Middle frontal gyrus (tissue), 1 donor: ENCODE data around the gene RNF34.

Experiments used
- DNase-seq: peaks from one replicate; pipeline ENCODE4 v3.0.0-alpha.2; 2015; ENCODE audit warnings: low spot score; ENCODE audit errors: extremely low spot score

RNF34 gene

DNA sequence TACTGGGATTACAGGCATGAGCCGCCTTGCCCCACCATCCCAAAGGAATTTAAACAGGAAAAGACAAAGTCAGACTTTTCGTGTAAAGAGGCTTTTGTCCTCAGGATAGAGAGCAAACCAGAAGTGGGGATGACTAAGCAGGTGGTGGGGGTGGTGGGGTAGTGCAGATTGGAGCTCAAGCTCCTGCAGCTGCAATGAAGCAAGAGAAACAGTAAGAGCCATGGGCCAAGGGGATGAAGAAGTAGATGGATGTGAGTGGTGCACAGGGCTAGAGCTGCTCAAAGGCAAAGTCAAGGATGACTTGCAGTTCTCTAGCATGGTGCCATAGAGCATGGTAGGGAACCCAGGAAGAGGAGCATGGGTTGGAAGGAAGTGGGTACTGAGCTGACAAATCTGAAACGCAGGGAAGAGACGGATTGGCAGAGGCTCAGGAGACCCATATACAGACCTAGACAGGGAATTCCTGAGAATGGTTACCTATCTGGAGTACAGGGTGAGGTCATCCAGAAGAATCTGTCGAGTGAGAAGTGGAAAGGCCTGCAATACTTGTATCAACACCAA, 11.4 kb upstream of the RNF34 start:
- no peak for DNase-seq

DNA sequence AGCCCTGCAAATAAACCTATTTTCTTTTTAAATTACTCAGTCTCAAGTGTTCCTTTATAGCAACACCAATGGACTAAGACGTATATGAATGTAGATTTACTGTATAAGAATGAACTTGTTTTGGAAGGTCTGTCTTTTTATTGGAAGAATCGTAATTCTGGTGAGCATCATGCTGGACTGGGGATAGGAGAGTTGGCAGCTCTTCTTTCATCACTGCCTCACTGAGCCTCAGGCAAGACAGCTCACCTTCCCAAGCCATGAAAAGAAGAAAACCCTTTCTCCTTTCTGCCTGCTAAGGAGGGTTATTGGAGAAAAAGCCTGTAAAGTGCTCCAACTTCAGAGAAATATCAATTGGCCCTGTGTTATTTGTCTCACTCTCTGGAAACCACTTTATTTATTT, 9.1 kb upstream of the RNF34 start:
- no peak for DNase-seq

DNA sequence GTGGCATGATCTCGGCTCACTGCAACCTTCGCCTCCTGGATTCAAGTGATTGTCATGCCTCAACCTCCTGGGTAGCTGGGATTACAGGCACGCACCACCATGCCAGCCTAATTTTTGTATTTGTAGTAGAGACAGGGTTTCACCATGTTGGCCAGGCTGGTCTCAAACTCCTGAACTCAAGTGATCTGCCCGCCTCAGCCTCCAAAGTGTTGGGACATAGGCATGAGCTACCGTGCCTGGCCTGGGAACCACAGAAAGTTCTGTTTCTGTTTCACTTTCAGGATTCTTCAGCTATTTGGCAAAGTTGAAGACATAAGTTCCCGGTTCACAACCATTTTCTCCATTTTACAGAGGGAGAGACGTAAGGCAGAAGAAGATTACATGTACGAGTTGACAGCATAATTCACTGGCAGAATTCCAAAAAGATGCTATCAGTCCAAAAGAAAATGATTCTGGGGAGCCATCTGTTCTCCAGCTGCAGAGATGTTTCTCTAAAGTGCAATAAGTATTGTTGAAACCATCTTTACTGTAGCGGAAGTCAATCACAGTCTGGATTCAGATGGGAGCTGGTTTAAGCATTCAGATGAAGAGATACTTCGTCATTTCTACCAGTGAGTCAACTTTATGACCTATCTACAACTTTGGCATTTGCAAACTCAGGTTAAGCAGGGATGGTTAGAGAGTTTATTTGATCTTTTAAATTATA, 8.1 kb upstream of the RNF34 start:
- no peak for DNase-seq

DNA sequence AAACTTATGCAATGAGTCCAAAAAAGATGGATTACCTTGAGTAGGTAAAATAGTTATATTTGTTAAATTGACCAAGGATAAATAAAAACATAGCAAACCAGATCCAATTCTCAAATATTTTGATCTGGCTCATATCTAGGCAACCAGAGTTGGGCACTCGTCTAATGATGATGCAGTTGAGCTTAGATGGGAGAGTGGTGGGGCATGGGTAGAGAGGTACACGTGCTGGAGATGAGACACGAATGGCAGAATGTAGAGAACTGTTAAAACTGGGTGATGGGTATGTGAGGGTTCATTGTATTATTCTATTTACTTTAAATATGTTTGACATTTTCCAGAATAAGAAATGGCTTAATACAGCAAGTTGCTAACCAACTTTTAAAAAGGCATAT, 7.6 kb upstream of the RNF34 start:
- DNase-seq: no peak

DNA sequence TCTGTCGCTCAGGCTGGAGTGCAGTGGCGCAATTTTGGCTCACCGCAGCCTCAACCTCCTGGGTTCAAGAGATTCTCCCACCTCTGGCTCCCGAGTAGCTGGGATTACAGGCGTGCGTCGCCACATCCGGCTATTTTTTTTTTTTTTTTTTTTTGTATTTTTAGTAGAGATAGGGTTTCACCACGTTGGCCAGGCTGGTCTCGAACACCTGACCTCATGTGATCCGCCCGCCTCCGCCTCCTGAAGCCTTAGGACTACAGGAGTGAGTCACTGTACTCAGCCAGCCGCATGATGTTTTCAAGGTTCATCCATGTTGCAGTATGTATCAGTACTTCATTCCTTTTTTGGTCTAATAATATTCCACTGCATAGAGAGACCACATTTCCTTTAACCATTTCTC, 2.4 kb upstream of the RNF34 start:
- no peak for DNase-seq

DNA sequence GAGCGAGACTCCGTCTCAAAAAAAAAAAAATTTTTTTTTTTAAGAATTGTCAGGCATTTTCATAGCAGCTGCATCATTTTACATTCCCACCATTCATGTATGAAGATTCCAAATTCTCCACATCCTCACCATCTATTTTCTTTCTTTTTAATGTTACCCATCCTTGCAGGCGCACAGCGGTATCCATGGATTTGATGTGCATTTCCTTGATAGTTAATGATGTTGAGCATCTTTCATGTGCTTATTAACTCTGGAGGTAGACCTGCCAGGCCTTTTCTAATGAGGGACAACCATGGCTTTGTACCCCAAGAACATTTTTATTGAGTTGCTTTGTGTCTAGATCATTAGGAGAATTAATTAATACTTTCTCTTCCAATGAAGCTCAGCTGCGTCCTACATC, 1.6 kb upstream of the RNF34 start:
- DNase-seq: no peak

DNA sequence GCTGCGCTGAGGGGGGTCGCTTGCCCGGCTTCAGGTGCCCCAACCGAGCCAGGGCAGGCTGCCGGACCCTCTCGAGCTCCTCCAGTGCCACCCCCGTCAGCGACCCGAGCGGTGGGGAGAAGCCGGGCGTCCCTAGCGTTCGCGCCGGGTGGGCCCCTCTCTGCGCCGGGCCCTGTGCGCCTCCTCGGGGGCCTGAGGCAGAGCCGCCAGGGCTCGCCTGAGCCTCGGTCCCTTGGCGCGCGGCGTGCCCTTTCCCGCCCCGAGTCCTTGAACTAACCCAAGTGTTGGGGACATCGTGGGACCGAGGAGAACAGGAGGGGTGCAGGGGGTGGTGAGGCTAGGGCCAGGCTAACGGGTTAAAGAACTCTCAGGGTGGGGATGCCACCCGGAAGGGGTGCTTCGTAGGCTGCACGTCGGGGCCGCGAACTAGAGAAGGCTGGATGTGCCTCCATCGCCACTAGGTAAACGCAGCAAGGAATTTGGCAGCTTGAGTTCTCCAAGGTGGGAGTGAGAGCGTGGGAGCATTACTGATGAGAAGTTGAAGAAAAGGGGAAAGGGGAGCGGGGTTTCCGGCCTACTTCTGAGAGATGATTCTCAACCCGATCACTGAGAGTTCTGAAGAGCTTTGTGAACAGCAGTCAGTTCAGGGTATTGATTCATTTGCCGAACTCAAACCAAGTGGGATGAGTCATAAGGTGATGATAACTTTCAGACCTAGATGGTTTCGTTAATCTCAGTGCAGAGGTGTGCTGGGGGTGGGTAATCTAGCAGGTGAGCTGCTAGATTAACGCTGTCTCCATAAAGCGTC, 618 bp downstream of the RNF34 start:
- DNase-seq: no peak

DNA sequence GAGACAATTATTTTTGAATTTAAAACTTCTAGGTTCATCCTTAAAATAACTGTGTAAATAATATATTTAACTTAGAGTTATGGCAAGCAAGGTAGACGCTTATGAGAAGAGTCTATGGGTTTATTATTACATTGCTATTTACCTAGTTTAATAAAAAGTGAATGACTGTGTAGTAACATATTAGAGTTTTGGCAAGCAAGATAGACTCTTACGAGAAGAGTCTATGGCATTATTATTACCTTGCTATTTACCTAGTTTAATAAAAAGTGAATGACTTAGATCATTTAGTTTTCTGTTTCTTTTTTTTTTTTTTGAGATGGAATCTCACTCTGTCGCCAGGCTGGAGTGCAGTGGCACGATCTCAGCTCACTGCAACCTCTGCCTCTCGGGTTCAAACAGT, 3.8 kb downstream of the RNF34 start:
- no peak for DNase-seq

DNA sequence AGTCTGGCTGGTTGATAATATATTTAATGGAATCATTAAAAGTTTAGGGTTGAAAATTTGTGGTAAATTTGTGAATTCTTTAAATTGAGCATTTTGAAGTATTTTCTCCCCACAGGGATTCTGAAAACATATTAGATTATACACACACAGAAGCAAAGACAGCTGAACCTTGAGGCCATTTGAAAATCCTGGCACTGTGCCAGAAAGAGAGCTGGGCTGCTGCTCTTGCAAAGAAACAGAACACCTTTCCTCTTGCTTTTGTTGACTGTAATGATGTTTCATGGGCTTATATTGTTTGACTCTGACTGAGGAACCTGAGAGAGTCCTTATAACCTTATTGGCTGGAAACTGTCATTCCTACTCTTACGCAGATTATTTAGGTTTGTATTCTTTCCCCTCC, 4.8 kb downstream of the RNF34 start:
- no peak for DNase-seq

DNA sequence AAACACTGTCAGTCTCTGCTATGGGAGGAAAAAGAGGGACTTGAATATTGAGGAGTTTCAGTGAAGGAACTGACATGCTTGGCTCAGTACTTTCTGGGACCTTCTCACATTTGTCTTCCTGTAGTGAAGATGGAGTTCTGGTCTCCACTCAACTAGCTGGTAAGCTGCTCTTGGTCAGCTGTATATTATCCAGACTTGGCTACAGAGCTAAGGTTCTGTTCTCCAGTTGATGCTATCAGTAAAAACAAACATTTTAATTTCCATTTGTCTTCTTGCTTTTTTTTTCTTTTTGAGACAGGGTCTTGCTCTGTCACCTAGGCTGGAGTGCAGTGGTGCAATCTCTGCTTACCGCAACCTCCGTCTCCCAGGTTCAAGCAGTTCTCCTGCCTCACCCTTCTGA, 5.3 kb downstream of the RNF34 start:
- no peak for DNase-seq

DNA sequence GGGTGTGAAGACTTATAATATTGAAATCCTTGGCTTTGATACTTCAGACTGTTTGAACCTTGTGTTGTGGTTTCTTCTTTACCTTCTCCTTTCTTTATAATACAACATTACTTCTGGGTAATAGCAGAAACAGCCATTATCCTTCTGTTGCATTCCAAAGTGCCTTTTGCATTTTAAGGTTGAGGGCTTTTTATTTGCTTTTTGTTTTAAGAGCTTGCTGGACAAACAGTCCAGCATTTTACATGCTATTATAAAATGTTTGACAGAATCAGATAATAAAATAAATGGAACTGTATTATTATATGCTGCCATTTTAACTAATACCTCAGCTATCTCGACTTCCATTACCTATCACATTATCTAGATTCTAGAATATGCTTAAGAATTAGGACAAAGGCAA, 14.0 kb downstream of the RNF34 start:
- no peak for DNase-seq

DNA sequence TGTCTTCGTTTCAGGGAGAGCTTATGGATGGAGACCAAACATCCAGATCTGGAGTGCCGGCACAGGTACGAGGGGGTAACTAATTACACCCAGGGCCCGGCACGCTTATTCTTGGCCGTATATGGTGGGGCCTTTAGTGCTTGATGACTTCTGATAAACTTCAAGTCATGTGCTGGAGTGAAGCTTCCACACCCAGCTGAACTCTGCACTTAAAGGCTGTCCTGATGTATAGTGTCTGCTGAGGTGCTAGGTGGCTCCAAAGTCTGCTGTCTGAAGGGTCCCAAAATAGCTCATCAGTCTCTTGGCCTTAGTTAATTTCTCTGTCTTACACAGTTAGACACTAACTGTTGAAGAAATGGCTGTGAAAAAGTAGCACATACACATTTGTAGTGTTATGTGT, 17.9 kb downstream of the RNF34 start:
- DNase-seq: no peak

DNA sequence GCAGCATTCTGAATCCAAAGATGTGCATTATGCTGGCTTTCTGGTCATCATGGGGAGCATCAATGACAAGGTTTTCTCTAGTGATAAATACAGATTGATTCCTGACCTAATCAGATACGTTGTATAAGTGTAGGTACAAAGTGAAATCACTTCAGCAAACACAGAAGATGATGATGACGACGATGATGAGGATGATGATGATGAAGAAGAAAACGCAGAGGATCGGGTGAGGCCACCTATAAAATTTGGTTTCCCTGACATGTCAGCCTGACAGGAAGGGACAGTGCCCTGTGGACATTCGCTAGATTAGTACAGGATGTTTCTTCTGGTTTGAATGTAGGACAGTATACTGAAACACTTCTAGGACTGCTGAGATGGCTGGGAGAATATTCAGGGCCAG, 20.2 kb downstream of the RNF34 start:
- no peak for DNase-seq

DNA sequence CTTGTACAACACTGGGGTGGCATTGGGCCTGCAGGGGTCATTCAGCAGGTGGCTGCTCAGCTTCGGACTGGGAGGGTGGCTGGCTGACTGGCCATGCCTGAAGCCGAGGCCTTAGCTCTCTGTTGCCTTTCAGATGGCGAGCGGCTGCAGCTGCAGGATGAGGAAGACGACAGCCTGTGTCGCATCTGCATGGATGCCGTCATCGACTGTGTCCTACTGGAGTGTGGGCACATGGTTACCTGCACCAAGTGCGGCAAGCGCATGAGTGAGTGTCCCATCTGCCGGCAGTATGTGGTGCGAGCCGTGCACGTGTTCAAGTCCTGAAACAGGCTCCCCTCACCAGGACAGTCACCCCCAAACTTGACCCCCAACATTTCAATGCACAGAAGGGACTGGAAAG, 23.3 kb downstream of the RNF34 start:
- no peak for DNase-seq

DNA sequence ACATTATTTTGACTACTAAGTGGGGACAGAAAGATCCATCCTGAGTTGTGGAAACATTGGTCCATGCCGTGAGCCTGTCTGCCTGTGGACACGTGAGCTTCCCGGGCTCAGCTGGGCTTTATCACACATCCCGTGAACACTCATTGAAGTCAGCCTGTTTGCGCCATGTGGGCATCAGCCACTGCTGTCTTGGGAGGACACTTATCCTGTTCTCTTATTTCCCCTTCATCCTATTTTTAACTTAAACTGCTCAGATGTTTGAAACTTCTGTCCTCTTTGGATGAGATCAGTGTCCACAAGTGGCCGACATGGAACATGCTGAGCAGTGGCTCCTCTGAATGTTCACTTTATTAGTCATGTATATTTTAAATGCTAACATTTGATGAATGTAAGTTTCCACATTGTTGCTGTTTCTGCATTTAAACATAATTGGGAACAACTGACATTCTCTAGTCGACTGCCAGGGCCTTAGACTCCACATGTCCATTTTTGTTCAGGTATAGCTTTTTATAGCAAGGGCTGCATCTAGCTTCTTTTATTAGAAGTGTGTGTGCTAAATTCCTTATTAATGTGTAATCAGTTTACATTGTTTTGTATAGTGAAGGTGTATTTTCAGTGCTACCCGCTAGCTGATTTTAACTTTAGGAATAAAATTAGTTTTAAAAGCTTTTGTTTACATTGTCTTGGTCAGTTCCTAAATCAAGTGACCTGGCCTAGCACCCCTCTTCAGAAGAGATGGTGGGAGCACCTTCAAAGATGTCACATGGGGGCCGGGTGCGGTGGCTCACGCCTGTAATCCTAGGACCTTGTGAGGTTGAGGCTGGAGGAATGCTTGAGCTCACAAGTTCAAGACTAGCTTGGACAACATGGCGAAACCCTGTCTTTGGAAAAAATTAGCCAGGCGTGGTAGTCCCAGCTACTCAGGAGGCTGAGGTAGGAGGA, 24.0 kb downstream of the RNF34 start:
- DNase-seq: no peak

DNA sequence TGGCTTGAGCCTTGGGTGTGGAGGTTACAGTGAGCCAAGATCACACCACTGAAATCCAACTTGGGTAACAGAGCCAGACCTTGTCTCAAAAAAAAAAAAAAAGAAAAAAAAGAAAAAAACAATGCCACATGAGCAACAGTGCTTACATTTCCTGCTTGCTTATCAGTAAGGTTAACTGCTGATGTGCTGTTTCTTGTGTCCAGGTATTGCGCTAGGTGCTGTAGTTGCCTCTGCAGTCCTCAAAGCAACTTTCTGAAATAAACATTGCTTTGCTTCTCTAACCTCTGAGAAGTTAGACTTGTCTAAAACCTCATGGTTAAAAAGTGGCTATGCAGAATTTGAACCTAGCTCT, 24.7 kb downstream of the RNF34 start:
- no peak for DNase-seq

DNA sequence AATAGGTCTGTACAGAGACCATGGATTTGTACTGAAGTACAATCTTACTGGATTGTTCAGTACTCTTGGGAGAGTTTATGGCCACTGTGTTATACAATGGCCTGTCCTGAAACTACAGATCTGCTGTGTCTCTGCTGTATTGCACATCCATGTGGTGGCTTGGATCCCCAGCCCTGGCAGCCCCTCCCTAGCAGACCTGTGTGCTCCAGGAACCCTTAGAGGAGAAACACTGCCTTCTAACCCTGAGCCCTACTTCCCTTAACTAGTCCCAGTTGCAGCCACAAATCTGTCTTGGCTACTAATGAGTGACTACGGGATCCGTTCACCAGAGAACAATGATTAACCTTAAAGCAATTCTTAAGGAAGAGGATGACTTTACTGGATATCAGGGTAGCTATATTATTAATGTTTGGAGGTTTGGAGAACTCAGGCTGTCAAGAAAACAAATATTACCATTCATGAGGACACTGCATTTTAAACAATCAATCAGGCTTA, 27.7 kb downstream of the RNF34 start:
- no peak for DNase-seq

DNA sequence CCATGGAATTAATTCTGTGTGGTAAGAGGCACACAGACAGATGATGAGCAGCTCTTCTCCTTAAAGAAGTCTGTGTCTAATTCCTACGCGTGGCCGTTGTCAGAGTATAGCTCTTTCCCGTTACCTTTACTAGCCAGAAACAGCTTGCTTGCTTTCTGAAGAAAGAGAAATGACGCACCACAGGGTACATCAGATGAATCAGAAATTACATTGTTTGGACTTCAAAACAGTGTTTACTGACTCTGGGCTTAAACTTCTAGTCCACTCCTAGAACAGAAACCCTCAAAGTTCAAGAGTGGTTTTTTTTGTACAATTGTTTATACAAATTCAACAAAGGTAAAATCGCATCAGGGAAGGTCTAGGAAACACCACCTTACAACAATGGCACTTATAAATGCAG, 29.0 kb downstream of the RNF34 start:
- no peak for DNase-seq

DNA sequence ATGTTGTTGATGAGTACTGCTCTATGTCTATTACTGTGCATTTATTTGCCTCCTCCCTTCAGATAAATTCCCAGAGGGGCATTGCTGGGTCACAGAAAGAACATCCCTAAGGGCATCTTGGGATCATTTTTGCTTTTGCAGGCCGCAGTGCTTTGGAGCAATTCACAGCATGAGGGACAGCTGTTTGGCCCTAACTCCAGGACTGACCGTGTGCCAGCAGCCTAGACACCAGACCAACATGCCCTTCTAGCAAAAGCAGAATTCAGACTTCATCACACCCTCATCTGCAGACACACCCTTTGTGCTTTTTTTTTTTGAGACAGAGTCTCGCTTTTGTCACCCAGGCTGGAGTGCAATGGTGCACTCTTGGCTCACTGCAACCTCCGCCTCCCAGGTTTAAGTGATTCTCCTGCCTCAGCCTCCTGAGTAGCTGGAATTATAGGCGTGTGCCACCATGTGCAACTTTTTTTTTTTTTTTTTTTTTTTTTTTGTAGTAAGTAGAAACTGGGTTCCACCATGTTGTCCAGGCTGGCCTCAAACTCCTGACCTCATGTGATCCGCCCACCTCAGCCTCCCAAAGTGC, 31.0 kb downstream of the RNF34 start:
- DNase-seq: no peak

DNA sequence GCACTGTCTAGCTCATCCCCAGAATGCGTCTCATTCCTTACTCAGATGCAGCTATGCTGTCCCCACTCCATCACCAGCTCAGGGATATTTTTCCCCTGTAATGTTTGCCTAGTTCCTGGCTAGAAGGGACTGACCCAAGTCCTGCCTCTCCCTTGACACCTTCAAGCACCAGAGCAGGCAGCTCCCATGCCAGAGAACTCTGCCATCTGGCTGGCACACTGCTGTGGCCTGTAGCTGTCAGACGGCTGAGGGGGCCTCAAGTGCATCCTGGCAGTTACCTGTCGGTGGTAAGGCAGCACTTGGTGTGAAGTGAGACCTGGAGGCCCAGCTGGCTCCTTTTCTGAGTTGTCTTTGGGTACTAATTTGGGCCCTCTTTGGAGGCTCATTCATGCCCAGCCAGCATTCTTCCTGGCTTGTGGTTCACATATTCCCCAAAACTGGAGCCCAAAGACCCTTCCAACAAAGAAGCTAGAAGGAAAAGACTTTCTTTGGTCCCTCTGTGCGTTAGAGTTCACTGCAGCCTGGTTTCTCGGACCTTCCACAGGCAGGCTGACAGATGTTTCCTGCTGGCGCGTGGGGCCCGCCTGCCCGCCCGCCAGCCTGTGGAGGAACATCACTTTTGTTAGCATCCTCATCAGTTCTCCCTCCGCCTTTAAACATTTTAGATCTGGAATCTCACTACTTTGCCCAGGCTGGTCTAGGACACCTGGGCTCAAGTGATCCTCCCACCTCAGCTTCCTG, 33.0 kb downstream of the RNF34 start:
- no peak for DNase-seq

DNA sequence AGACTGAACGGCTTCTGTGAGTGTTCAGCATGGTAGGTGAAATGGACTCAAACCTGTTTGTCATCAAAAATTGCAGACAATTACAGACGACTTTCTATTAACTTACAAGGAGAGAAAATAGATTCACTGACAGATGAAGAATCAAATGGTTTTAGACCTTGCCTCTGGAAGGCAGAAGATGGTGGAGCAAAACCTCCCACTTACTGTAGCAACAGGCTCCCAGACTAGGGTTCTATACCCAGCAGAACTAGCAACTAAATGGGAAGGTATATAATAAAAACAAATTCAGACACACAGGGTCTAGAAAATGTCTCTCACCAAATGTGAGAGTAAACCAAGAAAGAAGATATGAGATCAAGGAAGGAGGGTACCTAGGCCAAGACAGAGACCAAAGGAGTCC, 36.8 kb downstream of the RNF34 start:
- DNase-seq: no peak
